NCI-H2081 treated with DMSO at 0.1 percent for 48 hours (cell line): ENCODE data around the gene ASAP2.

Experiments used
- DNase-seq: peaks from one replicate; lab custom pipeline; 2025; lab: John Stamatoyannopoulos, UW

The ASAP2 gene

GRCh38 chr2:9184361-9184760, 22.3 kb upstream of the ASAP2 start:
- no peak for DNase-seq

- no peak for DNase-seq
These were observed 18.9 kb upstream of the ASAP2 start for GRCh38 chr2:9187620-9188214.

GRCh38 chr2:9188823-9189222, 17.8 kb upstream of the ASAP2 start:
- no peak for DNase-seq

- no peak for DNase-seq
These were observed 16.7 kb upstream of the ASAP2 start for GRCh38 chr2:9189901-9190300.

- DNase-seq, result no peak
These were observed 15.6 kb upstream of the ASAP2 start for GRCh38 chr2:9191041-9191481.

GRCh38 chr2:9192712-9193111, 13.9 kb upstream of the ASAP2 start:
- DNase-seq, result no peak

- DNase-seq, result no peak
These were observed 12.3 kb upstream of the ASAP2 start for GRCh38 chr2:9194352-9194751.

GRCh38 chr2:9196637-9197036, 10.0 kb upstream of the ASAP2 start:
- DNase-seq, result no peak

- no peak for DNase-seq
These were observed 8.7 kb upstream of the ASAP2 start for GRCh38 chr2:9197916-9198315.

GRCh38 chr2:9199716-9200632, 6.6 kb upstream of the ASAP2 start:
- no peak for DNase-seq

GRCh38 chr2:9200633-9201015, 6.0 kb upstream of the ASAP2 start:
- DNase-seq, result no peak

- DNase-seq, result no peak
These were observed 5.3 kb upstream of the ASAP2 start for GRCh38 chr2:9201185-9201891.

GRCh38 chr2:9203006-9203405, 3.6 kb upstream of the ASAP2 start:
- DNase-seq, result no peak

- no peak for DNase-seq
These were observed 2.7 kb upstream of the ASAP2 start for GRCh38 chr2:9203876-9204275.

GRCh38 chr2:9204939-9205338, 1.7 kb upstream of the ASAP2 start:
- no peak for DNase-seq

GRCh38 chr2:9205486-9205885, 1.1 kb upstream of the ASAP2 start:
- DNase-seq, result no peak

GRCh38 chr2:9206991-9207640, 504 bp downstream of the ASAP2 start:
- DNase-seq, result no peak

GRCh38 chr2:9207641-9208311, 1.2 kb downstream of the ASAP2 start:
- DNase-seq, result no peak

- DNase-seq, result no peak
These were observed 2.3 kb downstream of the ASAP2 start for GRCh38 chr2:9208875-9209274.

- no peak for DNase-seq
These were observed 3.4 kb downstream of the ASAP2 start for GRCh38 chr2:9210030-9210429.

- DNase-seq, result no peak
These were observed 4.9 kb downstream of the ASAP2 start for GRCh38 chr2:9211496-9211895.
